B cell (primary cell): Measurements from ENCODE around the gene HS3ST5. TPM values are rescaled to one million over a fixed set of nuclear protein-coding genes. Genes with fewer than 3 reads are reported as not detected.

ENCODE experiments used
- ATAC-seq: fragments of 200-7000 bp; cut with Tn5 transposase; one replicate; pipeline ENCODE4 v1.10.0; 2021; ENCODE audit warnings: low read depth, mild to moderate bottlenecking, moderate number of reproducible peaks, moderate library complexity
- CTCF ChIA-PET: fragments of 350-600 bp; sonication (Branson Sonifier 250); formaldehyde crosslinking; loops from one replicate; lab custom pipeline; 2021; ENCODE audit warnings: antibody characterized with exemption, inconsistent platforms; lab: Charles Lee
- POLR2A ChIA-PET: fragments of 350-600 bp; sonication (Branson Sonifier 250); formaldehyde crosslinking; loops from one replicate; lab custom pipeline; 2021; ENCODE audit warnings: antibody characterized with exemption; lab: Charles Lee
- DNase-seq: peaks from one replicate; pipeline ENCODE4 v3.0.0; 2013
- H2AFZ ChIP-seq: 2 replicates; pipeline ENCODE4 v1.6.1; 2012; ENCODE audit warnings: mild to moderate bottlenecking, low read depth, low read length; ENCODE audit not compliant: insufficient read depth, poor library complexity, severe bottlenecking
- H3K27ac ChIP-seq, 2 donors: 1 replicate in 1 of 2; 2 replicates in 1 of 2; pipeline ENCODE4 v1.5.1; 2012 to 2013; ENCODE audit warnings: low read length in 2 of 2, mild to moderate bottlenecking in 2 of 2, moderate library complexity in 1 of 2
- H3K27me3 ChIP-seq, 4 experiments: fragments of 200-600 bp in 1 of 4; sonication (generic) in 1 of 4; replicated peaks in 1 of 4; 1 replicate in 2 of 4; 2 replicates in 2 of 4; pipeline versions ENCODE4 v1.6.1 to v1.7.0; 2013 to 2016; ENCODE audit warnings: low read length in 3 of 4, mild to moderate bottlenecking in 2 of 4, mixed read lengths in 1 of 4, moderate library complexity in 1 of 4; ENCODE audit not compliant: insufficient read depth in 4 of 4, control insufficient read depth in 3 of 4; ENCODE audit errors: control extremely low read depth in 1 of 4
- H3K36me3 ChIP-seq, 2 experiments: replicated peaks in 1 of 2; 1 replicate in 1 of 2; 2 replicates in 1 of 2; pipeline versions ENCODE4 v1.6.1 to v1.7.1; 2013; ENCODE audit warnings: low read length in 1 of 2; ENCODE audit not compliant: insufficient read depth in 2 of 2, control insufficient read depth in 1 of 2; ENCODE audit errors: control extremely low read depth in 1 of 2, extremely low read depth in 1 of 2
- H3K4me1 ChIP-seq, 2 donors: fragments of 200-600 bp in 1 of 2; sonication (generic) in 1 of 2; 1 replicate in 1 of 2; 2 replicates in 1 of 2; pipeline versions ENCODE4 v1.5.1 to v1.6.1; 2013 to 2017; ENCODE audit warnings: low read length in 2 of 2; ENCODE audit not compliant: control insufficient read depth in 2 of 2, insufficient read depth in 2 of 2
- H3K4me2 ChIP-seq: replicated peaks from 2 replicates; pipeline ENCODE3; 2012; ENCODE audit warnings: mild to moderate bottlenecking, low read depth, low read length; ENCODE audit not compliant: poor library complexity, severe bottlenecking
- H3K4me3 ChIP-seq, 5 experiments: fragments of 200-600 bp in 1 of 5; sonication (generic) in 1 of 5; 1 replicate in 3 of 5; 2 replicates in 2 of 5; pipeline versions ENCODE4 v1.5.1 to v1.7.0; 2011 to 2016; ENCODE audit warnings: low read length in 4 of 5, mild to moderate bottlenecking in 4 of 5, low read depth in 2 of 5, control low read depth in 1 of 5, moderate library complexity in 1 of 5; ENCODE audit not compliant: insufficient read depth in 1 of 5; ENCODE audit errors: control extremely low read depth in 1 of 5, extremely low read depth in 1 of 5
- H3K79me2 ChIP-seq: fragments of 200-600 bp; sonication (generic); one replicate; pipeline ENCODE4 v1.6.0; 2016; ENCODE audit warnings: low read length; ENCODE audit not compliant: control insufficient read depth, insufficient read depth
- H3K9ac ChIP-seq: fragments of 200-600 bp; sonication (generic); 2 replicates; pipeline ENCODE4 v1.6.1; 2017; ENCODE audit warnings: mild to moderate bottlenecking, low read length, moderate library complexity
- H3K9me3 ChIP-seq, 3 donors: one replicate each; pipeline versions ENCODE4 v1.6.1 to v1.7.1; 2013; ENCODE audit warnings: low read length in 2 of 3; ENCODE audit not compliant: control insufficient read depth in 2 of 3, insufficient read depth in 1 of 3; ENCODE audit errors: control extremely low read depth in 1 of 3
- H4K20me1 ChIP-seq: 2 replicates; pipeline ENCODE4 v1.6.0; 2012; ENCODE audit warnings: mild to moderate bottlenecking, low read length; ENCODE audit not compliant: insufficient read depth, control insufficient read depth, poor library complexity, severe bottlenecking
- H3K27ac Mint-ChIP-seq: one replicate; pipeline ENCODE4 v1.8.0; 2021; ENCODE audit warnings: mixed read lengths
- H3K27me3 Mint-ChIP-seq: one replicate; pipeline ENCODE4 v1.8.0; 2021; ENCODE audit warnings: mixed read lengths
- H3K4me1 Mint-ChIP-seq: one replicate; pipeline ENCODE4 v1.8.0; 2021; ENCODE audit warnings: mixed read lengths
- H3K4me3 Mint-ChIP-seq: one replicate; pipeline ENCODE4 v1.8.0; 2021; ENCODE audit warnings: mixed read lengths
- H3K9me3 Mint-ChIP-seq: one replicate; pipeline ENCODE4 v1.8.0; 2022; ENCODE audit warnings: mixed read lengths; ENCODE audit not compliant: insufficient read depth
- CTCF ChIP-seq: fragments of 200-600 bp; IDR thresholded peaks from one replicate; pipeline ENCODE4 v1.8.0; 2022; ENCODE audit warnings: antibody characterized with exemption, mild to moderate bottlenecking
- EZH2 ChIP-seq: IDR thresholded peaks from 2 replicates; pipeline ENCODE4 v1.6.1; 2012; ENCODE audit warnings: borderline replicate concordance, low read depth, mild to moderate bottlenecking, moderate library complexity, low read length; ENCODE audit not compliant: insufficient read depth, poor library complexity, severe bottlenecking
- WGBS: methylation state at CpG from one replicate; pipeline ENCODE4 v1.1.5; 2013; ENCODE audit warnings: missing lambda C conversion rate; ENCODE audit not compliant: insufficient coverage; 5-methylcytosine and 5-hydroxymethylcytosine counted together
- intact Hi-C: fragments of 100-400 bp; cut with micrococcal nuclease; formaldehyde crosslinking; loops from one replicate; pipeline ENCODE4 v1.10.0; 2022
- polyA plus RNA-seq: library from polyadenylated mRNA; depleted of rRNA; stranded (reverse); fragments of >200 nt; gene quantifications from 2 replicates; pipeline ENCODE4 v1.2.3, GENCODE V29; 2012
- total RNA-seq, 2 donors: library from RNA; stranded (reverse); fragments of 120-200 nt in 1 of 2; gene quantifications; 1 replicate in 1 of 2; 2 replicates in 1 of 2; pipeline versions ENCODE4 v1.2.3 to v1.2.4, GENCODE V29; 2013 to 2022

HS3ST5 gene
- total and polyA plus RNA-seq, 2 donors (not counting 1 experiment from before 2014, with no cell fraction given) = not detected

DNA sequence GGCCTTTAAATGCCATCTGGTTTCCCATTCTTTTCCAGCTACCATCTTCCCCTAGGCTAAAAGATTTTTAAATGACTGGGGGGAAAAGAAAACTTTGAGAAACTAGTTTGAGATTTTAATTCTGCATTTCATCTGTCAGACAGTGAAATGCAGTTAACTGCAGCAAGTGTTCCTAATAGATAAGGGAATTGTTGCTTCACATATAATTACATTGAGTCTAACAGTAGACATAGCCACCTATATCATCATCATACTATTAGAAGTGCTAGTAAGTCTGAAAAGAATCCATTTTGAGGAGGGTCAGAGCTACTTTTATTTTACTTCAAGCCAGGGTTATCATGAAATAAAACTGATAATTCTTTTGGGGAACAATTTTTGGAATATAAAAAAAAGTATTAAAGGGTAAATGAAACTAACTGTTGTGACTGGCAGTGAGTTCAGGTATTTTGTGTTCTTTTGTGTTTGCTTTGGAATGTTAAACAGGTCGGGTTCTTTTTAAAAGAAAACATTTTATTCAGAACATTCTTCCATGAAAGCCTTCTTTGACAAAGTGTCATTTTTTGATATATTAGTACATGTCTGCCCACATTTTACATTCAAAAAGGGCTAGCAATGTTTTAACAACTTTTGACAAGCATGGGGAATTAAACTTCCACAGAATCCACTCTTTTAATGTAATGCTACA is 170.1 kb downstream of the HS3ST5 start:
- no peak overlapping the region for H2AFZ ChIP-seq
- DNase-seq (no peak), ATAC-seq (no peak)
- intact Hi-C loops = no loop called here
- Mint-ChIP-seq H3K4me3 (no peak overlapping the region), H3K27ac (no peak overlapping the region), H3K9me3 (no peaks in the 10 kb centered on the region), H3K4me1 (no peaks in the 10 kb centered on the region), H3K27me3 (no peaks in the 10 kb centered on the region)
- TF ChIP-seq CTCF (no peak), EZH2 (no peak)
- no peaks in the 10 kb centered on the region for H4K20me1 ChIP-seq
- H3K4me2 ChIP-seq = no peak overlapping the region
- no peak overlapping the region for H3K4me3 ChIP-seq
- H3K9me3 ChIP-seq = no peaks in the 10 kb centered on the region
- no peaks in the 10 kb centered on the region for H3K36me3 ChIP-seq
- no peaks in the 10 kb centered on the region for H3K79me2 ChIP-seq
- H3K4me1 ChIP-seq = no peaks in the 10 kb centered on the region
- H3K9ac ChIP-seq = no peak overlapping the region
- WGBS = no CpG with 5 or more reads among the region's 1 CpG
- POLR2A ChIA-PET = no interaction called here
- CTCF ChIA-PET = no interaction called here
- no peak overlapping the region for H3K27ac ChIP-seq
- no peaks in the 10 kb centered on the region for H3K27me3 ChIP-seq

GRCh38 chr6:114171473-114171872 is 171.3 kb downstream of the HS3ST5 start:
- H4K20me1 ChIP-seq = no peaks in the 10 kb centered on the region
- no peaks in the 10 kb centered on the region for H3K4me1 Mint-ChIP-seq
- no peaks in the 10 kb centered on the region for H3K27me3 Mint-ChIP-seq
- CTCF ChIA-PET = no interaction called here
- ATAC-seq (no peak), DNase-seq (no peak)
- no peak overlapping the region for H3K4me3 Mint-ChIP-seq
- intact Hi-C loops = no loop called here
- no peaks in the 10 kb centered on the region for H3K36me3 ChIP-seq
- TF ChIP-seq EZH2 = no peak
- no peak for TF ChIP-seq CTCF
- H3K4me2 ChIP-seq = no peak overlapping the region
- H3K9me3 Mint-ChIP-seq = no peaks in the 10 kb centered on the region
- H3K27ac Mint-ChIP-seq = no peak overlapping the region
- no peaks in the 10 kb centered on the region for H3K9me3 ChIP-seq
- H3K9ac ChIP-seq = no peak overlapping the region
- H2AFZ ChIP-seq = no peak overlapping the region
- WGBS = 100% methylated on average over 2 of the region's 4 CpGs
- H3K79me2 ChIP-seq = no peaks in the 10 kb centered on the region
- H3K4me3 ChIP-seq = no peak overlapping the region
- no peaks in the 10 kb centered on the region for H3K4me1 ChIP-seq
- no peak overlapping the region for H3K27ac ChIP-seq
- H3K27me3 ChIP-seq = no peaks in the 10 kb centered on the region
- POLR2A ChIA-PET = no interaction called here
